Esophagus squamous epithelium (tissue), 5 donors: ENCODE data around the gene SIX2. TPM values are rescaled to one million over a fixed set of nuclear protein-coding genes. Genes with fewer than 3 reads are reported as not detected.

Source experiments
- DNase-seq: peaks from one replicate; lab custom pipeline; 2025; lab: John Stamatoyannopoulos, UW
- H3K27ac ChIP-seq, 4 donors: fragments of 200-600 bp; sonication (generic); one replicate each; pipeline ENCODE4 v1.5.1; 2016 to 2019; ENCODE audit warnings: mild to moderate bottlenecking in 1 of 4
- H3K27me3 ChIP-seq, 4 donors: fragments of 200-600 bp; sonication (generic); 1 replicate in 3 of 4; 2 replicates in 1 of 4; pipeline versions ENCODE4 v1.5.1 to v1.6.0; 2017 to 2021; ENCODE audit warnings: antibody characterized with exemption in 1 of 4
- H3K36me3 ChIP-seq, 3 donors: fragments of 200-600 bp; sonication (generic); one replicate each; pipeline ENCODE4 v1.5.1; 2016 to 2019
- H3K4me1 ChIP-seq, 3 donors: fragments of 200-600 bp; sonication (generic); one replicate each; pipeline ENCODE4 v1.5.1; 2017 to 2019
- H3K4me3 ChIP-seq, 4 donors: fragments of 200-600 bp; sonication (generic); 1 replicate in 3 of 4; 2 replicates in 1 of 4; pipeline ENCODE4 v1.5.1; 2016 to 2019; ENCODE audit warnings: mild to moderate bottlenecking in 2 of 4, moderate library complexity in 1 of 4
- H3K9me3 ChIP-seq, 3 donors: fragments of 200-600 bp; sonication (generic); one replicate each; pipeline ENCODE4 v1.5.1; 2016 to 2019
- POLR2A ChIP-seq, 4 donors: fragments of 450-650 bp; IDR thresholded peaks; one replicate each; pipeline ENCODE4 v1.6.1; 2017; ENCODE audit warnings: antibody characterized with exemption in 4 of 4, mild to moderate bottlenecking in 4 of 4, moderate library complexity in 3 of 4
- WGBS, 2 donors: methylation state at CpG; one replicate each; pipeline ENCODE4 v1.1.5; 2018; 5-methylcytosine and 5-hydroxymethylcytosine counted together
- intact Hi-C: fragments of 100-400 bp; cut with DNase I; formaldehyde crosslinking; loops from one replicate; pipeline ENCODE4 v1.15.0; 2022
- total RNA-seq, 4 donors: library from RNA; depleted of rRNA; stranded (reverse); fragments of >200 nt; gene quantifications; one replicate each; pipeline ENCODE4 v1.1.0, GENCODE V29; 2016
- TF ChIP-seq, protein P1 (sequence below), 6 experiments: fragments of 450-650 bp in 4 of 6; fragments of 200-600 bp in 2 of 6; sonication (generic) in 2 of 6; IDR thresholded peaks; one replicate each; pipeline ENCODE4 v1.5.1; 2016 to 2019; ENCODE audit warnings: antibody characterized with exemption in 6 of 6, mild to moderate bottlenecking in 4 of 6, moderate library complexity in 4 of 6
- donor health status: DM: yes; HTN: yes; CAD: no.

SIX2 gene
- total RNA-seq, 4 donors from 2014 or later, result 0.19 TPM; not detected in 3

DNA sequence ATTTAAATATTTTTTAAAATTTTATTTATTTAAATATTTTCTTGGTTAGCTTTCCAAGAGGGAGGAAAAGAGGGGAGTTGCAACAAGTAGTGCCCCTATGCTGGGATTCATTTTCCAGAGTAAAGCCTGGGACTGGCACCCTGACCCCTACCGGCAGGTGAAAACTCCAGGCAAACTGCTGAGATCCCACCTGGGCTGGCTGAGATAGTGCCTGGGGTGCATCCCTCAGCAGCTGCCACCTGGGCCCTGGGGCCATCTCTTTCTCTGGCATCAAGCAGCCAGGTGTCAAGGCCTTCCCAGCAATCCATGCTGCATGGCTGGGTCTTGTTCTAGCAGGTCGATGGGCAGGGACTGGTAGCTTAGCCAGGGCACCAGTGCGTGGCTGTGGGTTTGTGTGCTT, 6.6 kb downstream of the SIX2 start:
- intact Hi-C loops, result no loop called here
- TF ChIP-seq, protein P1, sequence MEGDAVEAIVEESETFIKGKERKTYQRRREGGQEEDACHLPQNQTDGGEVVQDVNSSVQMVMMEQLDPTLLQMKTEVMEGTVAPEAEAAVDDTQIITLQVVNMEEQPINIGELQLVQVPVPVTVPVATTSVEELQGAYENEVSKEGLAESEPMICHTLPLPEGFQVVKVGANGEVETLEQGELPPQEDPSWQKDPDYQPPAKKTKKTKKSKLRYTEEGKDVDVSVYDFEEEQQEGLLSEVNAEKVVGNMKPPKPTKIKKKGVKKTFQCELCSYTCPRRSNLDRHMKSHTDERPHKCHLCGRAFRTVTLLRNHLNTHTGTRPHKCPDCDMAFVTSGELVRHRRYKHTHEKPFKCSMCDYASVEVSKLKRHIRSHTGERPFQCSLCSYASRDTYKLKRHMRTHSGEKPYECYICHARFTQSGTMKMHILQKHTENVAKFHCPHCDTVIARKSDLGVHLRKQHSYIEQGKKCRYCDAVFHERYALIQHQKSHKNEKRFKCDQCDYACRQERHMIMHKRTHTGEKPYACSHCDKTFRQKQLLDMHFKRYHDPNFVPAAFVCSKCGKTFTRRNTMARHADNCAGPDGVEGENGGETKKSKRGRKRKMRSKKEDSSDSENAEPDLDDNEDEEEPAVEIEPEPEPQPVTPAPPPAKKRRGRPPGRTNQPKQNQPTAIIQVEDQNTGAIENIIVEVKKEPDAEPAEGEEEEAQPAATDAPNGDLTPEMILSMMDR (IDR thresholded peaks at IDR 0.05), result no peak
- no peak for TF ChIP-seq POLR2A (IDR thresholded peaks at IDR 0.05)
- no peaks in the 10 kb centered on the region for H3K9me3 ChIP-seq
- H3K4me1 ChIP-seq, result peaks cover 0 to 35% (median 19%) of the 10 kb centered on the region in 3 donors
- no peak for DNase-seq
- H3K36me3 ChIP-seq, result no peaks in the 10 kb centered on the region
- no peak overlapping the region for H3K27ac ChIP-seq
- H3K27me3 ChIP-seq, result peaks cover 28 to 100% (median 53%) of the 10 kb centered on the region in 4 donors
- WGBS, 2 donors, result 47% methylated on average over 3 of the region's 3 CpGs; no CpG with 5 or more reads in 1 of the 2 donors
- no peak overlapping the region for H3K4me3 ChIP-seq

DNA sequence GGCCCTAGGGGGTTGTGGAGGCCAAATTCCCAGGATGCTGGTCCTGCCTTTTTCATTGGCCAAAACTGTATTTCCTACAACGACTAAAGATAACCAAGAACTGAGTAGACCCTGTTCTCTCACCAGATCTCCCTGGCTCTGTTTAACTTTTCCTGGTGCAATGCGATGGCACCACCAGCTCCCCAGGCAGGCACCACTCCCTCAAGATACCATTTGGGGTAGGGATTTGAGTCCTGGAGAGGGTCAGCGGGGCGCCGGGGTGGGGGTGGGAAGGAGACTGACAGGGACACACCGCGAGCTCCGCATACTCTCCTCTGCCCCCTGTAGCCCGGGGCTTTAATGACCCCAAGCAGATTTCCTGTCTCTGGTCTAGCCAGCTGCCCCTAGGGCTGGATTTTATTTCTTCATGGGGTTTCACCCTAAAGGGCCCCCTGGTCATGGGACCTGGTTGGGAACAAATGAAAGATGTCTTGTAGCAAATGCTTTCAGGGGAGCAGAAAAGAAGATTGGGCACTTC, 7.3 kb downstream of the SIX2 start:
- Histone ChIP-seq H3K9me3 (no peaks in the 10 kb centered on the region), H3K27me3 (peaks cover 28 to 100% (median 52%) of the 10 kb centered on the region in 4 donors), H3K36me3 (no peaks in the 10 kb centered on the region), H3K4me3 (no peak overlapping the region), H3K4me1 (peaks cover 0 to 35% (median 19%) of the 10 kb centered on the region in 3 donors), H3K27ac (no peak overlapping the region)
- no peak for TF ChIP-seq POLR2A (IDR thresholded peaks at IDR 0.05)
- TF ChIP-seq, protein P1 (IDR thresholded peaks at IDR 0.05), result no peak
- intact Hi-C loops, result no loop called here
- 41% methylated on average over 9 of the region's 9 CpGs; no CpG with 5 or more reads in 1 of the 2 donors for WGBS, 2 donors
- DNase-seq, result no peak

DNA sequence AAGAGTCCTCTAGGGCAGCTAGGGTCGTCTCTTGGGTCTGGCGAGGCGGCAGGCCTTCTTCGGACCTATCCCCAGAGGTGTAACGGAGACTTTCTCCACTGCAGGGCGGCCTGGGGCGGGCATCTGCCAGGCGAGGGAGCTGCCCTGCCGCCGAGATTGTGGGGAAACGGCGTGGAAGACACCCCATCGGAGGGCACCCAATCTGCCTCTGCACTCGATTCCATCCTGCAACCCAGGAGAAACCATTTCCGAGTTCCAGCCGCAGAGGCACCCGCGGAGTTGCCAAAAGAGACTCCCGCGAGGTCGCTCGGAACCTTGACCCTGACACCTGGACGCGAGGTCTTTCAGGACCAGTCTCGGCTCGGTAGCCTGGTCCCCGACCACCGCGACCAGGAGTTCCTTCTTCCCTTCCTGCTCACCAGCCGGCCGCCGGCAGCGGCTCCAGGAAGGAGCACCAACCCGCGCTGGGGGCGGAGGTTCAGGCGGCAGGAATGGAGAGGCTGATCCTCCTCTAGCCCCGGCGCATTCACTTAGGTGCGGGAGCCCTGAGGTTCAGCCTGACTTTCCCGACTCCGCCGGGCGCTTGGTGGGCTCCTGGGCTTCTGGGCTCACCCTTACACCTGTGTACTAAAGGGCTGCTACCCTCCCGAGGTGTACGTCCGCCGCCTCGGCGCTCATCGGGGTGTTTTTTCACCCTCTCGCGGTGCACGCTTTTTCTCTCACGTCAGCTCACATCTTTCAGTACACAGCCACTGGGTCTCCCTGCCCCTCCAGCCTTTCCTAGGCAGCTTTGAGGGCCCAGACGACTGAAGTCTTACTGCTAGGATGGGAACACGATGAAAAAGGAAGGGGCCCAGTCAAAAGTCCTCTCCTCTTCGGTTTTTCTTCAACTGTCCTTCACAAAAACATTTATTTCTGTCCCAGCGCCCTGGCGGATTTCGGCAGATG, 8.1 kb downstream of the SIX2 start:
- WGBS, 2 donors, result 10 to 11% methylated on average over 15 to 24 of the region's 61 CpGs
- Histone ChIP-seq H3K27me3 (peaks cover 27 to 100% (median 50%) of the 10 kb centered on the region in 4 donors), H3K4me1 (peaks cover 0 to 35% (median 19%) of the 10 kb centered on the region in 3 donors), H3K9me3 (no peaks in the 10 kb centered on the region), H3K27ac (no peak overlapping the region), H3K4me3 (peak overlapping the region; percentile 9 to 57 (median 24)), H3K36me3 (no peaks in the 10 kb centered on the region)
- no peak for DNase-seq
- no peak for TF ChIP-seq POLR2A (IDR thresholded peaks at IDR 0.05)
- TF ChIP-seq, protein P1 (IDR thresholded peaks at IDR 0.05), result no peak
- intact Hi-C loops, result no loop called here

DNA sequence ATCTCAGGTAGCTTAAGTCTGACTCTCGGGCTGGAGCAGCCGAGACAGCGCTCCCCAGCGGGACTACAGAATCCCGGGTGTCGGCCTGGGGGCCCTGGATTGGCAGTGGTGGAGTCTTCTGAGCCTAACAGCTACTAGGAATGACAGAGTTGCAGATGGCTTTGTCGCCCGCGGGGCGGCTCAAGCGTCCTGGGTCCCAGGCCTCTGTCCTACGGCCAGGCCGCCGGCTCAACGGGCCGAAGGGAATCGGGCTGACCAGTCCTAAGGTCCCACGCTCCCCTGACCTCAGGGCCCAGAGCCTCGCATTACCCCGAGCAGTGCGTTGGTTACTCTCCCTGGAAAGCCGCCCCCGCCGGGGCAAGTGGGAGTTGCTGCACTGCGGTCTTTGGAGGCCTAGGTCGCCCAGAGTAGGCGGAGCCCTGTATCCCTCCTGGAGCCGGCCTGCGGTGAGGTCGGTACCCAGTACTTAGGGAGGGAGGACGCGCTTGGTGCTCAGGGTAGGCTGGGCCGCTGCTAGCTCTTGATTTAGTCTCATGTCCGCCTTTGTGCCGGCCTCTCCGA, 8.8 kb downstream of the SIX2 start:
- intact Hi-C loops, result no loop called here
- Histone ChIP-seq H3K9me3 (no peaks in the 10 kb centered on the region), H3K36me3 (no peaks in the 10 kb centered on the region), H3K4me1 (peaks cover 0 to 35% (median 19%) of the 10 kb centered on the region in 3 donors), H3K27ac (no peak overlapping the region), H3K27me3 (peaks cover 23 to 100% (median 48%) of the 10 kb centered on the region in 4 donors), H3K4me3 (no peak overlapping the region)
- DNase-seq, result no peak
- 27 to 45% methylated on average over 10 to 13 of the region's 36 CpGs for WGBS, 2 donors
- no peak for TF ChIP-seq POLR2A (IDR thresholded peaks at IDR 0.05)
- TF ChIP-seq, protein P1 (IDR thresholded peaks at IDR 0.05), result no peak
